ENCODE data around the gene CDX1.

DNA sequence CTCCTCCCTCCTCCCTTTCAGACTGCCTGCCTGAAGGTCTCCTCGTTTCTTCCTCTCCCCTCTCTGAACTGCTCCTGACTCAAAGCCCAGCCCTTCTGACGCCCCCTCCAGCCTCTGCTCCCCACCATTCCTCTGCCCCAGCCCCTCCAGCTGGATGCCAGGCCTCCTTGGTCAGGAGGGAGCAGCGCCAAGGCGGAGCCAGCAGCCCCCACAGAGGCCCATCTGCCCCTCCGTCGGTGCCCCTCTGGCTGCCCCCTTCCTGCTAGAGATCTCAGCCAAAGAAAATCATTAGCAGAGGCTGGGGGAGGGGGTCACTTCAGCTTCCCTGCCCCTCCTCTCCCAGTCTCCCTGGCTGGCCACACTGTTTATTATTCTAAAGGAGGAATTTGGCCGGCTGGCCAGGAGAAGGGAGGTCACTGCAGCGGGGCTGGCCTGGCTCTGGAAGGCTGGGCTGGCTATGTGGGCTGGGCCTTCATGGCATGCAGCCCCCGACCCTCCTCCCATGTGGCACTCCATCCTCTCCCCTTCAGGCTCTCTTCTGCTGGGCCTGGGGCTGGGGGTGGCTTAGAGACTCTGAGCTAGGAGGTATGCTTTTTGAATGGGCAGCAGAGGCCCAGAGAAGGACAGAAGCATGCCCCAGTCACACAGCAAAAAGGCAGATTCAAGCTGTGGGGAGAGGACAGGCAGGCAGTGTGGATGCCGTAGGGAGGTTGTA lies 27.9 kb upstream of the CDX1 start:
- no peak for TF ChIP-seq POLR2A (IDR thresholded peaks at IDR 0.05)
- TF ChIP-seq, protein P1, sequence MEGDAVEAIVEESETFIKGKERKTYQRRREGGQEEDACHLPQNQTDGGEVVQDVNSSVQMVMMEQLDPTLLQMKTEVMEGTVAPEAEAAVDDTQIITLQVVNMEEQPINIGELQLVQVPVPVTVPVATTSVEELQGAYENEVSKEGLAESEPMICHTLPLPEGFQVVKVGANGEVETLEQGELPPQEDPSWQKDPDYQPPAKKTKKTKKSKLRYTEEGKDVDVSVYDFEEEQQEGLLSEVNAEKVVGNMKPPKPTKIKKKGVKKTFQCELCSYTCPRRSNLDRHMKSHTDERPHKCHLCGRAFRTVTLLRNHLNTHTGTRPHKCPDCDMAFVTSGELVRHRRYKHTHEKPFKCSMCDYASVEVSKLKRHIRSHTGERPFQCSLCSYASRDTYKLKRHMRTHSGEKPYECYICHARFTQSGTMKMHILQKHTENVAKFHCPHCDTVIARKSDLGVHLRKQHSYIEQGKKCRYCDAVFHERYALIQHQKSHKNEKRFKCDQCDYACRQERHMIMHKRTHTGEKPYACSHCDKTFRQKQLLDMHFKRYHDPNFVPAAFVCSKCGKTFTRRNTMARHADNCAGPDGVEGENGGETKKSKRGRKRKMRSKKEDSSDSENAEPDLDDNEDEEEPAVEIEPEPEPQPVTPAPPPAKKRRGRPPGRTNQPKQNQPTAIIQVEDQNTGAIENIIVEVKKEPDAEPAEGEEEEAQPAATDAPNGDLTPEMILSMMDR (IDR thresholded peaks at IDR 0.05 in 4 of 5, conservative IDR thresholded peaks at IDR 0.05 in 1 of 5), result no peak
